ENCODE results near the gene SUFU. TPM values are rescaled to one million over a fixed set of nuclear protein-coding genes. Genes with fewer than 3 reads are reported as not detected.

SUFU gene
- total RNA-seq, 1 donor from 2014 or later: 29.4 TPM

- Mint-ChIP-seq H3K27ac (no peak overlapping the region), H3K4me1 (ENCODE audit: unreplicated experiment) (peaks cover 11% of the 10 kb centered on the region), H3K9me3 (no peaks in the 10 kb centered on the region), H3K36me3 (peaks cover 15% of the 10 kb centered on the region), H3K27me3 (no peaks in the 10 kb centered on the region), H3K4me3 (no peak overlapping the region)
- no peak for TF ChIP-seq CTCF (conservative IDR thresholded peaks at IDR 0.05)
- no peak for DNase-seq (ENCODE audit: extremely low spot score, unreplicated experiment)
These were observed 148.6 kb downstream of the SUFU start for GRCh38 chr10:102652170-102652916.

GRCh38 chr10:102653060-102653459 lies 149.3 kb downstream of the SUFU start:
- TF ChIP-seq CTCF (conservative IDR thresholded peaks at IDR 0.05): no peak
- H3K27me3 Mint-ChIP-seq: no peaks in the 10 kb centered on the region
- H3K36me3 Mint-ChIP-seq: peaks cover 19% of the 10 kb centered on the region
- H3K4me1 Mint-ChIP-seq (ENCODE audit: unreplicated experiment): peaks cover 11% of the 10 kb centered on the region
- no peaks in the 10 kb centered on the region for H3K9me3 Mint-ChIP-seq
- DNase-seq (ENCODE audit: extremely low spot score, unreplicated experiment): no peak
- no peak overlapping the region for H3K27ac Mint-ChIP-seq
- no peak overlapping the region for H3K4me3 Mint-ChIP-seq

GRCh38 chr10:102654566-102654965 lies 150.8 kb downstream of the SUFU start:
- Mint-ChIP-seq H3K36me3 (peaks cover 19% of the 10 kb centered on the region), H3K4me3 (no peak overlapping the region), H3K27ac (no peak overlapping the region), H3K4me1 (ENCODE audit: unreplicated experiment) (peaks cover 4% of the 10 kb centered on the region), H3K27me3 (no peaks in the 10 kb centered on the region), H3K9me3 (no peaks in the 10 kb centered on the region)
- DNase-seq (ENCODE audit: extremely low spot score, unreplicated experiment): no peak
- TF ChIP-seq CTCF (conservative IDR thresholded peaks at IDR 0.05): no peak

GRCh38 chr10:102654969-102655368 lies 151.2 kb downstream of the SUFU start:
- no peak overlapping the region for H3K4me3 Mint-ChIP-seq
- peaks cover 19% of the 10 kb centered on the region for H3K36me3 Mint-ChIP-seq
- DNase-seq (ENCODE audit: extremely low spot score, unreplicated experiment): no peak
- no peaks in the 10 kb centered on the region for H3K27me3 Mint-ChIP-seq
- H3K27ac Mint-ChIP-seq: no peak overlapping the region
- H3K4me1 Mint-ChIP-seq (ENCODE audit: unreplicated experiment): peaks cover 4% of the 10 kb centered on the region
- no peak for TF ChIP-seq CTCF (conservative IDR thresholded peaks at IDR 0.05)
- H3K9me3 Mint-ChIP-seq: no peaks in the 10 kb centered on the region

GRCh38 chr10:102656026-102656425 lies 152.3 kb downstream of the SUFU start:
- Mint-ChIP-seq H3K27ac (no peak overlapping the region), H3K4me1 (ENCODE audit: unreplicated experiment) (peaks cover 4% of the 10 kb centered on the region), H3K36me3 (peaks cover 19% of the 10 kb centered on the region), H3K27me3 (no peaks in the 10 kb centered on the region), H3K9me3 (no peaks in the 10 kb centered on the region), H3K4me3 (no peak overlapping the region)
- DNase-seq (ENCODE audit: extremely low spot score, unreplicated experiment): no peak
- TF ChIP-seq CTCF (conservative IDR thresholded peaks at IDR 0.05): no peak

All from type B pancreatic cell (in vitro differentiated cells).